ENCODE results near the gene PPIL1. TPM values are rescaled to one million over a fixed set of nuclear protein-coding genes. Genes with fewer than 3 reads are reported as not detected.

The PPIL1 gene
- total RNA-seq, 1 experiment from 2014 or later = 87.8 TPM

DNA sequence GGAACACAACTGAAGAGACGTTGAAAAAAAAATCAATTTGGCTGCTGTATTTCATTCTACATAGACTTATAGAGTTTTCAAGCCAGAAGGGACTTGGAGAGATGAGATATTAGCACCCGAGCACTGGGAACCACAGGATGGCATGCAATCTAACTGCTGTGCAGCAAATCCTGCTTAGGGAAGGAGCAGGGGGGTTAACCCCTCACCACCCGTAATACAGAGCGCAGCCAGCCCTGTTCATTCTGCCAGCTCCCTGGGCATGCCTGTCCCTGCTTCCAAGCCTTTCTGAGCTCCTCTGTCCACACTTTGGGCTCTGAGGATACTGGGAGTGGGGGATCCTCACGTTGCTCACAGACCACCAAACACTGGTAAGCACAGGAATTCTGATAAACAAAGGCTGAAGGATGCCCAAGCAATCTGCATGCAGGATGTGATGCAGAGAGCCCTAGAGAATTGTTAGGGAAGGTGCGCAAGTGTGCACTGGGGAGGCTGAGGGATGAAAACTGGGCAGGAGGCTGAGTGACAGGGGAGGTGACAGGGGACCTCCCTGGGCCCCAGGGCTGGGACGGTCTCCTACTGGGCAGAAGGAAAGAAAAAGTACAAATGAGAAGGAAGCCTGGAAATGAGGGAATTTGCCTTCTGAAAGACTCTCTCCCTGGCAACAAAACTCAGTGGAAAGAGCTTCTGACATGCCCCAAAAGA, 69.4 kb downstream of the PPIL1 start:
- Histone ChIP-seq H3K4me1 (ENCODE audit: insufficient read depth, low read length) (no peaks in the 10 kb centered on the region; the same call in 1 of the 2 replicates), H2BK15ac (ENCODE audit: low read depth, low read length) (no peak overlapping the region), H4K8ac (replicated peaks; ENCODE audit: insufficient read length, low read depth, low read length) (no peak overlapping the region), H3K23ac (ENCODE audit: insufficient read length, low read depth, low read length) (no peak overlapping the region), H3K79me2 (ENCODE audit: insufficient read depth, low read length) (no peaks in the 10 kb centered on the region), H2AK5ac (ENCODE audit: insufficient read length, low read length) (no peak overlapping the region), H3K23me2 (ENCODE audit: insufficient read length, low read depth, low read length, poor library complexity, severe bottlenecking) (no peaks in the 10 kb centered on the region), H3K27ac (ENCODE audit: insufficient read length, low read depth, low read length) (no peak overlapping the region), H3K4me2 (ENCODE audit: insufficient read depth, insufficient read length, low read length) (no peak overlapping the region), H3K9ac (ENCODE audit: extremely low read depth, insufficient read length, low read length) (no peak overlapping the region), H3K18ac (ENCODE audit: insufficient read length, low read depth, low read length) (no peak overlapping the region), H2BK120ac (ENCODE audit: low read depth, low read length, poor library complexity, severe bottlenecking) (no peak overlapping the region), H4K5ac (ENCODE audit: insufficient read length, low read depth, low read length) (no peak overlapping the region), H2BK12ac (ENCODE audit: insufficient read length, low read depth, low read length) (no peak overlapping the region), H3T11ph (ENCODE audit: low read length) (no peak overlapping the region), H2BK20ac (ENCODE audit: low read depth, low read length, poor library complexity, severe bottlenecking) (no peak overlapping the region), H3K56ac (ENCODE audit: insufficient read length, low read depth, low read length) (no peak overlapping the region), H2AFZ (ENCODE audit: low read length) (no peak overlapping the region), H2BK5ac (ENCODE audit: insufficient read length, low read length) (no peak overlapping the region), H3K9me3 (ENCODE audit: control insufficient read depth, low read depth, low read length) (no peaks in the 10 kb centered on the region), H3K14ac (ENCODE audit: insufficient read depth, low read length) (no peak overlapping the region), H3K79me1 (ENCODE audit: insufficient read depth, low read depth, low read length, poor library complexity, severe bottlenecking) (no peaks in the 10 kb centered on the region), H3K27me3 (ENCODE audit: insufficient read depth, low read length) (no peaks in the 10 kb centered on the region), H4K20me1 (ENCODE audit: control insufficient read depth, insufficient read depth, insufficient read length) (no peaks in the 10 kb centered on the region), H4K91ac (ENCODE audit: insufficient read length, low read depth, low read length) (no peak overlapping the region), H3K4ac (ENCODE audit: low read depth, low read length) (no peak overlapping the region)
- Mint-ChIP-seq H3K36me3 (ENCODE audit: insufficient read depth in 1 of 3, low read depth in 3 of 3) (no peaks in the 10 kb centered on the region), H3K4me3 (no peak overlapping the region; a peak in 1 of 5 replicates), H3K27me3 (ENCODE audit: low read depth) (peaks cover 52% of the 10 kb centered on the region), H3K4me1 (peaks cover 19 to 54% of the 10 kb centered on the region in 2 experiments), H3K27ac (no peak overlapping the region), H3K9me3 (peaks cover 0 to 1% of the 10 kb centered on the region in 2 experiments; a peak in 2 of 5 replicates)
- no peak for DNase-seq
- TF ChIP-seq, protein P1, sequence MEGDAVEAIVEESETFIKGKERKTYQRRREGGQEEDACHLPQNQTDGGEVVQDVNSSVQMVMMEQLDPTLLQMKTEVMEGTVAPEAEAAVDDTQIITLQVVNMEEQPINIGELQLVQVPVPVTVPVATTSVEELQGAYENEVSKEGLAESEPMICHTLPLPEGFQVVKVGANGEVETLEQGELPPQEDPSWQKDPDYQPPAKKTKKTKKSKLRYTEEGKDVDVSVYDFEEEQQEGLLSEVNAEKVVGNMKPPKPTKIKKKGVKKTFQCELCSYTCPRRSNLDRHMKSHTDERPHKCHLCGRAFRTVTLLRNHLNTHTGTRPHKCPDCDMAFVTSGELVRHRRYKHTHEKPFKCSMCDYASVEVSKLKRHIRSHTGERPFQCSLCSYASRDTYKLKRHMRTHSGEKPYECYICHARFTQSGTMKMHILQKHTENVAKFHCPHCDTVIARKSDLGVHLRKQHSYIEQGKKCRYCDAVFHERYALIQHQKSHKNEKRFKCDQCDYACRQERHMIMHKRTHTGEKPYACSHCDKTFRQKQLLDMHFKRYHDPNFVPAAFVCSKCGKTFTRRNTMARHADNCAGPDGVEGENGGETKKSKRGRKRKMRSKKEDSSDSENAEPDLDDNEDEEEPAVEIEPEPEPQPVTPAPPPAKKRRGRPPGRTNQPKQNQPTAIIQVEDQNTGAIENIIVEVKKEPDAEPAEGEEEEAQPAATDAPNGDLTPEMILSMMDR (conservative IDR thresholded peaks at IDR 0.05) = no peak
- WGBS (ENCODE audit: extremely low coverage, insufficient read length, low lambda C conversion rate) = no CpG with 5 or more reads among the region's 7 CpGs

Other genes with a start within 250 kb of the PPIL1 start
- 17.4 and 19.1 TPM in 2 replicates for gene CDKN1A, start 196.1 kb downstream of the PPIL1 start, total RNA-seq (2021)
- gene RAB44, start 177.0 kb downstream of the PPIL1 start, total RNA-seq (2021) = 0.04 TPM in 1 of 2 replicates, not detected in the other
- gene CPNE5, start 35.4 kb downstream of the PPIL1 start, total RNA-seq (2021) = 0.29 and 0.52 TPM in 2 replicates
- gene C6orf89, start 11.1 kb upstream of the PPIL1 start, total RNA-seq (2021) = 11.8 and 12.7 TPM in 2 replicates
- gene PI16, start 79.9 kb upstream of the PPIL1 start, total RNA-seq (2021) = not detected in 2 replicates
- gene MTCH1, start 111.4 kb upstream of the PPIL1 start, total RNA-seq (2021) = 200 and 205 TPM in 2 replicates
- 0.09 and 0.13 TPM in 2 replicates for gene FGD2, start 130.9 kb upstream of the PPIL1 start, total RNA-seq (2021)

Data from H9 (cell line).